ENCODE measurements around the gene DPY30.

DNA sequence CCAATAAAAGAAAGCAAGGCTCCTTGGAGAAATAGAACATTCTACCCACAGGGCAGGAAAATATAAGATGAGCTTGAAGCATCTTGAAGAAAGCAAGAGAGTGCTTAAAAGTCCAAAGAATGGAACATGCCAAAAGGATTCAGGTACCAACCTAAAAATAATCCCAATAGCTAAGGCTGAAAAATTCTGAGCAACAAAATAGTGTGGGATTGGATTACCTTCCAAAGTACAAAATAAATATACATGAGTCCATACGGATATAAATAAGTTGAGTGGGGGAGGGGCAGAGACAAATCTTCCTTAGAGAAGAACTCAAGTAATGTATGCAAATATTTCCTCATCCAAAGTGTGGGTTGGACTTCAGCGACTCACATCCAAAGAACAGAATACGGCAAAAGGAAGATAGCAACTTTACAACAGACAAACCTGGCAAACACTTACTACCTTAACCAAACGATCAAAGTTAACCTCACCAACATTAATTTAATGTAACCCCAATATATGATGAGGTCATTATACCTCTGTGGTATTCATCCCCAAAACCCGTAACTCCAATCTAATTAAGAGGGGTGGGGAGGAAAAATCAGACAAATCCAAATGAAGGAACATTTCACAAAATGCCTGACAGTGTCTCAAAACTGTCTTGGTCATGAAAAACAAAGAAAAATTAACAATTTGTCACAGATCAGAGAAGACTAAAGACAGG, 55.7 kb downstream of the DPY30 start:
- TF ChIP-seq, protein P1, sequence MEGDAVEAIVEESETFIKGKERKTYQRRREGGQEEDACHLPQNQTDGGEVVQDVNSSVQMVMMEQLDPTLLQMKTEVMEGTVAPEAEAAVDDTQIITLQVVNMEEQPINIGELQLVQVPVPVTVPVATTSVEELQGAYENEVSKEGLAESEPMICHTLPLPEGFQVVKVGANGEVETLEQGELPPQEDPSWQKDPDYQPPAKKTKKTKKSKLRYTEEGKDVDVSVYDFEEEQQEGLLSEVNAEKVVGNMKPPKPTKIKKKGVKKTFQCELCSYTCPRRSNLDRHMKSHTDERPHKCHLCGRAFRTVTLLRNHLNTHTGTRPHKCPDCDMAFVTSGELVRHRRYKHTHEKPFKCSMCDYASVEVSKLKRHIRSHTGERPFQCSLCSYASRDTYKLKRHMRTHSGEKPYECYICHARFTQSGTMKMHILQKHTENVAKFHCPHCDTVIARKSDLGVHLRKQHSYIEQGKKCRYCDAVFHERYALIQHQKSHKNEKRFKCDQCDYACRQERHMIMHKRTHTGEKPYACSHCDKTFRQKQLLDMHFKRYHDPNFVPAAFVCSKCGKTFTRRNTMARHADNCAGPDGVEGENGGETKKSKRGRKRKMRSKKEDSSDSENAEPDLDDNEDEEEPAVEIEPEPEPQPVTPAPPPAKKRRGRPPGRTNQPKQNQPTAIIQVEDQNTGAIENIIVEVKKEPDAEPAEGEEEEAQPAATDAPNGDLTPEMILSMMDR (optimal IDR thresholded peaks at IDR 0.05 in 1 of 3, IDR thresholded peaks at IDR 0.05 in 1 of 3, conservative IDR thresholded peaks at IDR 0.05 in 1 of 3; ENCODE audit: extremely low read depth in 1 of 3, insufficient read depth in 2 of 3, low read length in 3 of 3), result no peak
- TF ChIP-seq EZH2 (IDR thresholded peaks at IDR 0.05; ENCODE audit: low read length), result no peak
